Endometrial microvascular endothelial cells (primary cell): ENCODE data around the gene SLC5A4. TPM values are rescaled to one million over a fixed set of nuclear protein-coding genes. Genes with fewer than 3 reads are reported as not detected.
"Not testable (repeated sequence)": the region's sequence is repeated elsewhere in the genome, so short reads cannot be mapped to it uniquely, and the experiment has no call there.

ENCODE experiments used
- in situ Hi-C: cut with HindIII; loops from 2 replicates; pipeline ENCODE4 v1.10.0; 2017; ENCODE audit warnings: low sequenced_read_pairs, low pct_unique_long_range_greater_than_20kb; ENCODE audit errors: inconsistent ontology term
- total RNA-seq: library from RNA; depleted of rRNA; stranded (reverse); fragments of >200 nt; gene quantifications from one replicate; pipeline ENCODE4 v1.2.3, GENCODE V29; 2015; ENCODE audit errors: inconsistent ontology term

SLC5A4 gene
- total RNA-seq, 1 donor from 2014 or later, result under 0.01 TPM

- in situ Hi-C loops, result no loop called here
Observed at GRCh38 chr22:32204040-32204855, 50.9 kb downstream of the SLC5A4 start.

GRCh38 chr22:32203181-32204039 is 51.7 kb downstream of the SLC5A4 start:
- in situ Hi-C loops, result no loop called here

GRCh38 chr22:32202539-32203180 is 52.5 kb downstream of the SLC5A4 start:
- in situ Hi-C loops, result no loop called here

GRCh38 chr22:32202161-32202538 is 53.0 kb downstream of the SLC5A4 start:
- in situ Hi-C loops, result no loop called here

- in situ Hi-C loops, result no loop called here
Observed at GRCh38 chr22:32200752-32201151, 54.4 kb downstream of the SLC5A4 start.

- in situ Hi-C loops, result no loop called here
Observed at GRCh38 chr22:32199961-32200360, 55.2 kb downstream of the SLC5A4 start.

- in situ Hi-C loops, result no loop called here
Observed at GRCh38 chr22:32199341-32199740, 55.8 kb downstream of the SLC5A4 start.

GRCh38 chr22:32197553-32198226 is 57.5 kb downstream of the SLC5A4 start:
- in situ Hi-C loops, result not testable (repeated sequence)

- in situ Hi-C loops, result not testable (repeated sequence)
Observed at GRCh38 chr22:32195900-32196299, 59.2 kb downstream of the SLC5A4 start.

GRCh38 chr22:32193346-32193745 is 61.8 kb downstream of the SLC5A4 start:
- in situ Hi-C loops, result not testable (repeated sequence)

GRCh38 chr22:32191021-32191420 is 64.1 kb downstream of the SLC5A4 start:
- in situ Hi-C loops, result not testable (repeated sequence)

- in situ Hi-C loops, result no loop called here
Observed at GRCh38 chr22:32185821-32186220, 69.3 kb downstream of the SLC5A4 start.

GRCh38 chr22:32183625-32184024 is 71.5 kb downstream of the SLC5A4 start:
- in situ Hi-C loops, result no loop called here

- in situ Hi-C loops, result no loop called here
Observed at GRCh38 chr22:32181043-32181442, 74.1 kb downstream of the SLC5A4 start.

- in situ Hi-C loops, result no loop called here
Observed at GRCh38 chr22:32177221-32177765, 77.9 kb downstream of the SLC5A4 start.

GRCh38 chr22:32175683-32176644 is 79.2 kb downstream of the SLC5A4 start:
- in situ Hi-C loops, result no loop called here

GRCh38 chr22:32175115-32175514 is 80.0 kb downstream of the SLC5A4 start:
- in situ Hi-C loops, result no loop called here
